Parathyroid adenoma (tissue), 2 donors: ENCODE results near the gene TNRC6C.

Source experiments
- H2AFZ ChIP-seq: fragments of 300-600 bp; sonication (generic); one replicate; pipeline ENCODE4 v1.7.0; 2017; ENCODE audit warnings: antibody characterized with exemption, mild to moderate bottlenecking
- H3K27ac ChIP-seq: fragments of 300-600 bp; sonication (generic); one replicate; pipeline ENCODE4 v1.7.0; 2017
- H3K27me3 ChIP-seq: fragments of 300-600 bp; sonication (generic); one replicate; pipeline ENCODE4 v1.7.0; 2017; ENCODE audit warnings: low read length; ENCODE audit not compliant: control insufficient read depth, insufficient read depth
- H3K36me3 ChIP-seq: fragments of 300-600 bp; sonication (generic); one replicate; pipeline ENCODE4 v1.7.0; 2017; ENCODE audit warnings: low read length; ENCODE audit not compliant: control insufficient read depth, insufficient read depth
- H3K4me1 ChIP-seq: fragments of 300-600 bp; sonication (generic); one replicate; pipeline ENCODE4 v1.7.0; 2017; ENCODE audit warnings: control low read depth
- H3K4me2 ChIP-seq: fragments of 300-600 bp; sonication (generic); one replicate; pipeline ENCODE4 v1.7.0; 2017; ENCODE audit warnings: low read length
- H3K4me3 ChIP-seq: fragments of 300-600 bp; sonication (generic); one replicate; pipeline ENCODE4 v1.7.0; 2017; ENCODE audit warnings: low read depth, low read length
- H3K79me2 ChIP-seq: fragments of 300-600 bp; sonication (generic); one replicate; pipeline ENCODE4 v1.7.0; 2017; ENCODE audit warnings: control low read depth
- H3K9ac ChIP-seq: fragments of 300-600 bp; sonication (generic); one replicate; pipeline ENCODE4 v1.7.0; 2017; ENCODE audit warnings: mild to moderate bottlenecking
- H3K9me3 ChIP-seq: fragments of 300-600 bp; sonication (generic); one replicate; pipeline ENCODE4 v1.7.0; 2017; ENCODE audit warnings: low read length; ENCODE audit not compliant: control insufficient read depth
- CTCF ChIP-seq: fragments of 300-600 bp; sonication (generic); IDR thresholded peaks from one replicate; pipeline ENCODE4 v1.7.0; 2017; ENCODE audit warnings: antibody characterized with exemption, mild to moderate bottlenecking
- donor health status: primary hyperparathyroidism.

The TNRC6C gene

GRCh38 chr17:78123258-78123929, 164.9 kb downstream of the TNRC6C start:
- H3K9me3 ChIP-seq: no peaks in the 10 kb centered on the region
- H3K4me1 ChIP-seq: no peaks in the 10 kb centered on the region
- no peak overlapping the region for H3K4me2 ChIP-seq
- TF ChIP-seq CTCF: no peak
- no peak overlapping the region for H2AFZ ChIP-seq
- no peaks in the 10 kb centered on the region for H3K27me3 ChIP-seq
- H3K4me3 ChIP-seq: no peak overlapping the region
- H3K9ac ChIP-seq: no peak overlapping the region
- no peaks in the 10 kb centered on the region for H3K36me3 ChIP-seq
- H3K79me2 ChIP-seq: no peaks in the 10 kb centered on the region
- no peak overlapping the region for H3K27ac ChIP-seq

GRCh38 chr17:78124081-78124835, 165.8 kb downstream of the TNRC6C start:
- H3K9ac ChIP-seq: no peak overlapping the region
- no peak overlapping the region for H3K4me2 ChIP-seq
- no peaks in the 10 kb centered on the region for H3K36me3 ChIP-seq
- no peaks in the 10 kb centered on the region for H3K27me3 ChIP-seq
- peaks cover 3% of the 10 kb centered on the region for H3K4me1 ChIP-seq
- H3K79me2 ChIP-seq: no peaks in the 10 kb centered on the region
- no peaks in the 10 kb centered on the region for H3K9me3 ChIP-seq
- H3K4me3 ChIP-seq: no peak overlapping the region
- no peak overlapping the region for H3K27ac ChIP-seq
- no peak overlapping the region for H2AFZ ChIP-seq
- no peak for TF ChIP-seq CTCF

GRCh38 chr17:78124836-78125137, 166.3 kb downstream of the TNRC6C start:
- no peak overlapping the region for H3K27ac ChIP-seq
- no peak overlapping the region for H2AFZ ChIP-seq
- H3K4me3 ChIP-seq: no peak overlapping the region

GRCh38 chr17:78125138-78125913, 166.8 kb downstream of the TNRC6C start:
- Histone ChIP-seq H3K79me2 (no peaks in the 10 kb centered on the region), H3K4me1 (peaks cover 4% of the 10 kb centered on the region), H3K4me2 (no peak overlapping the region), H3K4me3 (no peak overlapping the region), H3K27me3 (no peaks in the 10 kb centered on the region), H3K36me3 (no peaks in the 10 kb centered on the region), H3K27ac (no peak overlapping the region), H3K9me3 (no peaks in the 10 kb centered on the region), H2AFZ (no peak overlapping the region), H3K9ac (no peak overlapping the region)
- no peak for TF ChIP-seq CTCF

More at GRCh38 chr17:78124836-78125137, 166.3 kb downstream of the TNRC6C start:
- H3K79me2 ChIP-seq: no peaks in the 10 kb centered on the region
- H3K9me3 ChIP-seq: no peaks in the 10 kb centered on the region
- TF ChIP-seq CTCF: no peak
- H3K4me1 ChIP-seq: peaks cover 4% of the 10 kb centered on the region
- H3K36me3 ChIP-seq: no peaks in the 10 kb centered on the region
- H3K27me3 ChIP-seq: no peaks in the 10 kb centered on the region
- H3K9ac ChIP-seq: no peak overlapping the region
- no peak overlapping the region for H3K4me2 ChIP-seq
